HS-27A (cell line): ENCODE data around the gene ZNF514.
A peak's percentile ranks its signal among the peaks of the same experiment; 100 is the strongest.
"Not testable (repeated sequence)": the region's sequence is repeated elsewhere in the genome, so short reads cannot be mapped to it uniquely, and the experiment has no call there.

Experiments
- DNase-seq: peaks from one replicate; pipeline ENCODE4 v3.0.0-alpha.2; 2012; ENCODE audit warnings: low read depth, missing footprints

ZNF514 gene

DNA sequence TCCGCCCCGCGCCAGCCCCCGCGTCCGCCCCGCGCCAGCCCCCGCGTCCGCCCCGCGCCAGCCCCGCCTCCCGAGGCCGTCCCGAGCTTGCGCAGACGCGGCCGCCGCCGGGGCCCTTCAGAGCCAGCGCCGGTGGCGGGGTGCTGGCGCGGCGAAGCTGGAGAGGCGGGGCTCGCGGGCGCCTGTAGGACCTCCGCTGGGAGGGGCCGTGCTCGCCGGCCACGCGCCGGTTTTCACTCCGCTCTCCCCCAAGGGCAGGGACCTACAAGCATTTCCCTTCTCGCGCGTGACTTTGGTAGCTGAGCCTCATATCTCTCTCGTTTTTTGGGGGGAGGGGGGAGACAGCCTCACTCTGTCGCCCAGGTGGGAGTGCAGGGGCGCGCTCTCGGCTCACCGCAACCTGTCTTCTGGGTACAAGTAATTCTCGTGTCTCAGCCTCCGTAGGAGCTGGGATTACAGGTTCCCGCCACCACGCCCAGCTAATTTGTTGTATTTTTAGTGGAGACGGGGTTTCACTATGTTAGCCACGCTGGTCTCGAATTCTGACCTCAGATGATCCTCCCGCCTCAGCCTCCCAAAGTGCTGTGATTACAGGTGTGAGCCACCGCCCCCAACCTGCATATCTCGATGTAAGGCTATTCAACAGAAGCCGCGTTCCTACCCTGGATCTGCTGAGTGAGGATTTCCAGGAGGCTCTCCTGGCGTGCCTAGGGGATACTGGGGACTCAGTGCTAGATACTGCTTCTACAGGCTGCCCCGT is at the start of gene ZNF514:
Gene ZNF514 (minus strand): TSS at position 159 of the 760 bp plus-strand sequence. CDS start 6,595 bp downstream, outside the sequence.
- DNase-seq, result no peak

GRCh38 chr2:95208106-95208505 is 48.5 kb upstream of the ZNF514 start:
- DNase-seq, result no peak

GRCh38 chr2:95207111-95207961 is 47.7 kb upstream of the ZNF514 start, which contains the start of gene ZNF892:
ZNF892 (plus strand) TSS chr2:95207521; CDS start chr2:95207816, 295 bp downstream.
- peak; percentile 72 for DNase-seq

DNA sequence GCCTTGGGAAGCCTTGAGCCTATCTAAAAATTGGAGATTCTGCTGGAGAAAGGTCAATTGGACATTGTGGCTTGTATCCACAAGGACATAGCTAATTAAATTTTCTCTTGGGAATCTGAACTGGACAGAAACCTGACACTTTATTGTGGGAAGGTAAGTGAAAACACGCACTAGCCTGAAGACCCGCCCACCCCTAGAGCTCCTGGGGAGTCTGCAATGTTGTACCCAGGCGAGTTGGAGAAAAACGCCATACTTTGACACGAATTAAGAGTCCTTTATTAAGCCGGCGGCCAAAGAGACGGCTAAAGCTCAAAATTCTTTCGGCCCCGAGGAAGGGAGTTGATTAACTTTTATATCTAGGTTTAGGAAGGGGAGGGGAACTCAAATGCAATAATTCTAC is 46.4 kb upstream of the ZNF514 start:
- DNase-seq, result no peak

DNA sequence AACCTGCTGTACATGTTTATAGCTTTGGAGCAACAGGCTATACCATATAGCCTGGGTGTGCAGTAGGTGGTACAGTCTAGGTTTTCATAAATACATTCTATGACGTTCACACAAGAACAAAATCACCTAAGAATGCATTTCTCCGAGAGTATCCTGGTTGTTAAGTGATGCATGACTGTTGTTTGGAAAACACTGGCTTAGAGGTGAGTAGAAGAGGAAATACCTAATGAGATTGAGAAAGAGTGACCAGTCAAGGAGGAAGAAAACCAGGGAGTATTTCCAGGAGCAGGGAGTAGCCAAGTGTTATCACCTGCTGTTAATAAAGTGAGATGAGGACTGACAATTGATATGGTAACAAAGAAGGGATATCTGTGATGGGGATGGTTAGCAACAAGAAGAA is 44.7 kb upstream of the ZNF514 start:
- DNase-seq, result no peak

- DNase-seq, result no peak
Measured at GRCh38 chr2:95203911-95204310, 44.3 kb upstream of the ZNF514 start.

GRCh38 chr2:95192956-95193355 is 33.3 kb upstream of the ZNF514 start:
- not testable (repeated sequence) for DNase-seq

DNA sequence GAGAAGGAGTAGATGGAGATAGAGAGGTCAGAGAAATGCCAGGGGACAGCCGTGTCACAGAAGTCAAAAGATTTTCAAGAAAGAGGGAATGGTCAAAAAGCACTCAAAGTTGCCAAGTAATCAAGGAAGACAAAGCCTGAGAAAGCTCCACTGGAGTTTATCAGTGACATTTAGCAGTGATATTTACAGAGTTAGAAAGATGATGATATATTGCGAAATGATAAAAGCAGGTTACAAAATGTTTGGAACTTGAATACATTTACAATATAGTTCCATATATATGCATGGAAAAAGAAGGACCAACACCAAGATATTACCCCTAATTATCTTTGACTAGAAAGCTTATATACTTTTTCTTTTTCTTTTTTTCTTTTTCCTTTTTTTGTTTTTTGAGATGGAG is 26.3 kb upstream of the ZNF514 start:
- DNase-seq, result no peak

- DNase-seq, result no peak
Measured at GRCh38 chr2:95185197-95185596, 25.5 kb upstream of the ZNF514 start.

- no peak for DNase-seq
Measured at GRCh38 chr2:95181774-95182173, 22.1 kb upstream of the ZNF514 start.

- no peak for DNase-seq
Measured at GRCh38 chr2:95179451-95179850, 19.8 kb upstream of the ZNF514 start.

GRCh38 chr2:95174031-95174542 is 14.4 kb upstream of the ZNF514 start:
- DNase-seq, result no peak

GRCh38 chr2:95171902-95172301 is 12.3 kb upstream of the ZNF514 start:
- DNase-seq, result no peak

GRCh38 chr2:95166065-95166763 is 6.6 kb upstream of the ZNF514 start:
- DNase-seq, result no peak

DNA sequence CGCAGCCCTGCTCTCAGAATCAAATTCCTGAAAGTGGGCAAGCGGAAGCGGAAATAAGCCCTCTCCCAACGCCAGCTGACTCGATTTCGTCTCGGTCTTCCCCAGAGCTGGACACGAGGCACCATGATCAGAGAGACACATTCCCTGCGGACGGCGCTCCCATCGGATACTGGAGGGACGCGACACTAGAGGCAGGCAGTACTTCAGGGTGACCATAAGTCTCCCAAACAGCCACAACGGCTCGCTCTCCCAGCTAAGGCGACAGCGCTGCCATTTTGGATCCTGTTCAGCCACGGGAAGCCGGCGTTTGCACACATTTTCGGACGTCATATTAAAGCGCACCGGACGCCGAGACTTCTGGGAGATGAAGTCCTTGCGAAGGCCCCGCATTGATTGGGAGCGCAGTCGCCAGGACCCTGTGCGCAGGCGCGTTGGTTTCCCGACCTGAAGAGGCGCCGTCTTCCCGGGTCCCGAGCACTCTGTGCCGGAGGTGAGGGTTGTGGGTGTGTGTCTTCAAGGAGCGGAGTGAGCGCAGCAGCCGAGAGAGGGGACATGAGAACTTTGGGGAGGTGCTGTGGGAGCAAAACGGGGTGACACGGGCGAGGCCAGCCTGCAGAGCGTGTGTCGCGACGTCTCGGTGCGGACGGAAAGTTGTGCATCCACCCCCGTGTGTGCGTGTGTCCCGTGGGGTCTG is 5.9 kb upstream of the ZNF514 start, which contains the start of gene ZNF2:
Gene ZNF2 (plus strand): TSS at position 439 of the 694 bp plus-strand sequence. CDS start 10,418 bp downstream, outside the sequence.
- DNase-seq, result peak; percentile 96

DNA sequence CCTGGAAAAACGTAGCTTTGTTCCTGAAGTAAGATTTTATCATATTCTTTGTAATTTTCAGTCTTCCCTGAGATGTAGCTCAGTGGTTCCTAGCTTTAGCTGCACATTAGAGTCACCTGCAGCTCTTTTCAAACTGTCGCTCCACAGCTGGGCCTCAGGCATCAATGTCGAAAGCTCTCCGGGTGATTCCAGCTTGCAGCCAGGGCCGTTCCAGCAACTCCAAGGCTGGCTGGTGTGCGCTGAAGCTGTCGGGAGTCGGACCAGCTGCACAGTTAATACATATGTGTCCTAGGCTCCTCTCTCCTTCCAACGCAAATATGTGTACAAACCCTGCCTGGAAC is 5.4 kb upstream of the ZNF514 start:
- no peak for DNase-seq

DNA sequence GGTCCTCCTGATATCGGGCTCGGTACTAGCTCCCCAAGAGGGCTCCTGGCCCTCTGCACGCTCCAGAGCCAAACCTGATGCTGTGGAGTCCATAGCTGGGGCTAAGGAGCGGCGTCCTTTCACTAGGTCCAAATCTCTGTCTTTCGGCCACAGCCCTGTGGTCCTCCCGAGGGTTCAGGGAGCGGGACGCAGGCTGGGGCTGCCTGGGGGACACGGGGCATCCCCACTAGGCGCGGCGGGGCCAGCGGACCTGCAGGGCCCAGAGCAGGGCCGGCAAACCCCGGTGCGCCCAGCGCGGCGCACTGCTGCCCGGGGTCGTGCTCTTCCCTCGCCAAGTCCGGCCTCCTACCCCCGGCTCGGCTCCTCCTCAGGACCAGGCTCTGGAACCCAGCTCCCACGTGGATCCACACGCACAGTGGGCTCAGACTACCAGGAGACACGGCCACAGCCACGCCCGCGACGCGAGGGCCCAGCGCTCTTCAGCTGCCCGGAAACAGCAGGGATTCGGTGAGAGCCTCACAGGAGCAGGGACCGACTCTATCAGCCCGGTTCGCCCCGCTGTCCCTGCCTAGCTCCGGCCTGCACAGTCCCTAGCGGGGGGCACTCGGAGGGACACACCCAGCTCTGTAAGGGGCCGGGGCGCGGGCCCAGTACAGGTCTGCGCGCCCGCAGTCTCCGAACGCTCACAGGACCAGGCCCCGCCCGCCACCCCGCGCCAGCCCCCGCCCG is 593 bp downstream of the ZNF514 start:
- DNase-seq, result no peak

DNA sequence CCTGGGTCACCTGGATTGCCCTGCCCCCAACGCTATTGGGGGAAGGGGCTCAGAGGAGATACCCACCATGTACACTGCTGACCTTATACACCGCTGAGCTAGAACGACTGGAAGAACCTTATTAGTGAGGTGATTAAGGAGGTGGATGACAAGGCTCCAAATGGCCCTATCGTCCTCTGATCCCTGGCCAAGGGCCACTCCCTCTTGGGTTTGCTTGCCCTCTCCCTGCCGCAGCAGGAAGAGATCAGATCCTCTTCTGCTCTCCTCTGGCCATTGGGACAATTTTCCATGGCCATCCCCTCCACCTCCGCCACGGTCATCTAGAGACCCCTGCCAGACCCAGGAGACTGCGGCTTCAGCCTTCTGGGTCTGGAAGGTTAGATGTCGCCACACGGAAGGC is 1.2 kb downstream of the ZNF514 start:
- DNase-seq, result no peak

GRCh38 chr2:95149397-95149984 is 10.2 kb downstream of the ZNF514 start:
- DNase-seq, result no peak

GRCh38 chr2:95143838-95144237 is 15.8 kb downstream of the ZNF514 start:
- DNase-seq, result no peak

DNA sequence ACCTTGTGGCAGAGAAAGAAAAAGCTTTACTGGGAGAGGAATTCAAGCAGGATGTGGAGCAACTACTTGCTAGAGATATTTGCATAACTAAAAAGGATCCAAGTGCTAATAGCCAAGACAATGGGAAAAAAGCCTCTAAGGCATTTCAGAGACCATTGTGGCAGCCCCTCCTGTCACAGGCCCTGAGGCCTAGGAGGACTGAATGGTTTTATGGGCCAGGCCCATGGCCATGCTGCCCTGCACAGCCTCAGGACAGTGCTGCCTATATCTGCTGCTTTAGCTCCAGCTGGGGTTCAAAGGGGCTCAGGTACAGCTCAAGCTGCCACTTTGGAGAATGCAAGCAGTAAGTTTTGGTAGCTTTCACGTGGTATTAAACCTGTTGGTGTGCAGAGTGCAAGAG is 20.9 kb downstream of the ZNF514 start:
- DNase-seq, result no peak
